ENCODE data around the gene DACT3.

Gene DACT3

DNA sequence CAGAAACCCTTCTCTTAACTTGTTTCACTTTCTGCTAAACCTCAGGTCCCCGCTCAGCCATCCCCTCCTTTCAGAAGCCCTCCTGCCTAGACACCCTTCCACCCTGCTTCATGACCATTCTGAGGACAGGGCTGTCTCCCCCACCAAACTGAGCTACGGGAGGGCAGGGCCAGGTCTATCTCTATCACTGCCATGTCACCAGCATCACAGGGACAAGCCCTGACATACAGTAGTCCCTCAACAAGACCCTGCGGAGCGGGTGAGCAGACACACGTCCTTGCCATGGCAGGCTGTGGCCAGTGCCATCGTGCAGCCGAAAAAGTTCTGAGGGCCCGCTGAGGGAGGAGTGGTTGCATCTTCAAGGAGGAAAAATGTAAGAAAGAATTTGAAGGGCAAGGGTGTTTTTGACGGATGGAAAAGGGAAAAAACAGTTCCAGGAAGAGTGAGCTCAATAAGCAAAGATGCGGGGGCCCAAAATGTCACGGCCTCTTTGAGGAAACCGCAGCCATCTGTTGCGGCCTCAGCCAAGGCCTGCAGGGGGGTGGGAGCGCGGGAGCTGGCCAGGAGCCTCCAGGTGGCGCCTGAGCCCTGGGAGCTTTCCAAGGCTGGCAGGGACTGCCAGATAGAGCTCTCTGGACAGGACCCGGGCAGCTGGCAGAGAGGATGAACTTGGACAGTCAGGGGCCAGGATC lies 44.2 kb downstream of the DACT3 start:
- peak overlapping the region; percentile 59 for H3K9ac ChIP-seq
- H3K27ac ChIP-seq = peak overlapping the region; percentile 52; the same call in 1 of the 2 replicates
- TF ChIP-seq Cebpa-rat (IDR thresholded peaks at IDR 0.05) = no peak
- H3K27me3 ChIP-seq = no peaks in the 10 kb centered on the region
- no peaks in the 10 kb centered on the region for H3K9me3 ChIP-seq
- peaks cover 10% of the 10 kb centered on the region for H4K20me1 ChIP-seq
- no peaks in the 10 kb centered on the region for H3K36me3 ChIP-seq
- H3K4me3 ChIP-seq = peak overlapping the region; percentile 20; the same call in 1 of the 2 replicates
- H3K4me1 ChIP-seq = peaks cover 86% of the 10 kb centered on the region
- H3K4me2 ChIP-seq = peak overlapping the region; percentile 86

- H3K9me3 ChIP-seq = no peaks in the 10 kb centered on the region
- H4K20me1 ChIP-seq = peaks cover 18% of the 10 kb centered on the region
- no peak overlapping the region for H3K4me3 ChIP-seq
- no peak for TF ChIP-seq Cebpa-rat (IDR thresholded peaks at IDR 0.05)
- no peak overlapping the region for H3K9ac ChIP-seq
- H3K4me2 ChIP-seq = peak overlapping the region; percentile 86
- peaks cover under 1% of the 10 kb centered on the region; the same call in 1 of the 2 replicates for H3K36me3 ChIP-seq
- H3K27ac ChIP-seq = no peak overlapping the region
- peaks cover 86% of the 10 kb centered on the region for H3K4me1 ChIP-seq
- H3K27me3 ChIP-seq = no peaks in the 10 kb centered on the region
Observed at GRCh38 chr19:46615966-46616365, 45.0 kb downstream of the DACT3 start.

GRCh38 chr19:46614114-46614722 lies 46.8 kb downstream of the DACT3 start:
- Histone ChIP-seq H3K36me3 (peaks cover 17% of the 10 kb centered on the region), H3K4me3 (no peak overlapping the region), H3K27ac (no peak overlapping the region), H3K27me3 (no peaks in the 10 kb centered on the region), H3K9ac (no peak overlapping the region), H3K4me2 (peak overlapping the region; percentile 35; the same call in 1 of the 2 replicates), H3K9me3 (no peaks in the 10 kb centered on the region), H4K20me1 (peaks cover 36% of the 10 kb centered on the region), H3K4me1 (peaks cover 85% of the 10 kb centered on the region)
- no peak for TF ChIP-seq Cebpa-rat (IDR thresholded peaks at IDR 0.05)

DNA sequence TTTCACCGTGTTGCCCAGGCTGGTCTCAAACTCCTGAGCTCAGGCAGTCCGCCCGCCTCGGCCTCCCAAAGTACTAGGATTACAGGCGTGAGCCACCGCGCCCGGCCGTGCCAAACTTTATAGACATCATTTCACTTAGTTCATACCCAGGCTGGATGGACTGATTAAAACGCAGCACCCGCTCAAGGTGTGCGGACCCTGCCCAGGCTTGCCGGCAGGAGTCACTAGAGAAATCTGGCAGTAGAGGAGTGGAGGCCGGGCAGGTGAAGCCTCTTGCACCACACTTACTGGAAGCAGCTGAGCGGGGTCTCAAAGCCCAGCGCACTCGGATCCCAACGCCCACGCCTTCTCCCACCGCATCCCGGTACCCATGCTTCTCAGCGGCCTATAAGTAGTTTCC lies 47.5 kb downstream of the DACT3 start:
- TF ChIP-seq Cebpa-rat (IDR thresholded peaks at IDR 0.05) = no peak
- Histone ChIP-seq H3K36me3 (peaks cover 24% of the 10 kb centered on the region), H3K27ac (no peak overlapping the region), H3K4me1 (peaks cover 81% of the 10 kb centered on the region), H3K4me2 (no peak overlapping the region), H3K9me3 (no peaks in the 10 kb centered on the region), H3K27me3 (no peaks in the 10 kb centered on the region), H3K4me3 (no peak overlapping the region), H3K9ac (no peak overlapping the region), H4K20me1 (peaks cover 43% of the 10 kb centered on the region)

DNA sequence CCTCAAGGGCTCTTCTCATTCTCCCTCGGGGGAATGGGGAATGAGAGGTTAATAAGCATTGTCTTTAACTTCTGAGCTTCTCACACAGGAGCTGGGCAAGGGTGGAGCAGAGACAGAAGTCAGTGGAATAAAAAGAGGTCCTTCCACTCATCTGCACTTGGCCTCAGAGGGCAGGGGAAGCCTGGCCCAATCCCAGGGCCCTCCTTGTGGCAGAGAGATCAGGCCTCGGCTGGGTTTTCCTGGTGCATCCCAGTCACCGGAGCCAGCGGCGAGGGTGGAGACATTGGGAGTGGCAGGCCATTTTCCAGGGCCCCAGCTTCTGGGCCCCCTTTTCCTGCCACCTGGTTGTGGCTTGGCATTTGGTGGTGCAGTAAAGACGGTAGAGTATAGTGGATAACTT lies 49.2 kb downstream of the DACT3 start:
- Histone ChIP-seq H3K36me3 (peaks cover 41% of the 10 kb centered on the region), H3K27ac (no peak overlapping the region), H3K27me3 (no peaks in the 10 kb centered on the region), H3K9ac (no peak overlapping the region), H3K9me3 (no peaks in the 10 kb centered on the region), H4K20me1 (peaks cover 60% of the 10 kb centered on the region), H3K4me2 (peak overlapping the region; percentile 70), H3K4me3 (no peak overlapping the region), H3K4me1 (peaks cover 78% of the 10 kb centered on the region)
- TF ChIP-seq Cebpa-rat (IDR thresholded peaks at IDR 0.05) = no peak

DNA sequence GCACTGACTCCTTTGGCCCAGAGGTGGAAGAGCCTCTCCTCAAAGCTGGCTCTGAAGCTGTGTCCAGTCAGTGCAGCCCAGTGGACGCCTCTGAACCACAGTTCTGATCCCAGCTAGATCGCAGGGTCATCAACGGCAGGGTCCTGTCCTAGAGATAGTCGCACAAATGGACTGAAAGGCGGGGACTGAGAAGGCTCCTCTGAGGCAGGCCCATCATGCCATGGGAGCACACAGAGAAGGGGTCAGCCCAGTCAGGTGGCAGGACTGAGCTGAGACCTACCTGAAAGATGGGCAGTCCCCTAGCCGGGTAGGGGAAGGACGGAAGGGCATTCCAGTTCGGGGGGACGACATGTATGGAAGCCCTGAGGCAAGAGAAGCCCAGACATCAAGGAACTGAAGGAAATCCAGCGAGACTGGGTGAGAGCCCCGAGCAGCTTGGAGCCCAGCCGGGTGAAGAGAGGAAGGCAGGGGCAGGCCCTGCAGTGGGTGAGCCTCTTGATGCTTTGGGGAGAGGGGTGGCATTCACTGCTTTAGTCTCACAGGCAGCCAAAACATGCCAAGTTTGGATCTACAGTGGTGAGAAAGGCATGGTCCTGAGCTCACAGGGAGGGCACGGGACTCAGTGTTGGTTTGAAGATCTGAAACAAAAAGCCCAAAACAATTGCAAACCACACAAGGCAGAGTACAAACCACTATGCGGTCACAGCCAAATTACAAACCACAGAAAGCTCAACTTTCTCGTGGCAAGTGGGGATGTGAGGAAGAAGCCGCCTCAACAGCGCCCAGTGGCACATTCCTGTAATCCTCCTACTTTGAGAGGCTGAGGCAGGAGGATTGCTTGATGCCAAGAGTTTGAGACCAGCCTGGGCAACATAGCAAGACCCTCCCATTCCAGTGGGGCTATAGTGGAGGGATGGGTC lies 49.9 kb downstream of the DACT3 start:
- Histone ChIP-seq H3K36me3 (peaks cover 48% of the 10 kb centered on the region), H3K4me3 (no peak overlapping the region), H3K27ac (no peak overlapping the region), H3K9ac (no peak overlapping the region), H3K9me3 (no peaks in the 10 kb centered on the region), H3K4me1 (peaks cover 78% of the 10 kb centered on the region), H4K20me1 (peaks cover 67% of the 10 kb centered on the region), H3K27me3 (no peaks in the 10 kb centered on the region), H3K4me2 (peak overlapping the region; percentile 70)
- no peak for TF ChIP-seq Cebpa-rat (IDR thresholded peaks at IDR 0.05)

- no peak for TF ChIP-seq Cebpa-rat (IDR thresholded peaks at IDR 0.05)
- Histone ChIP-seq H3K27me3 (no peaks in the 10 kb centered on the region), H3K4me2 (peak overlapping the region; percentile 70), H4K20me1 (peaks cover 74% of the 10 kb centered on the region), H3K4me1 (peaks cover 78% of the 10 kb centered on the region), H3K9me3 (no peaks in the 10 kb centered on the region), H3K27ac (no peak overlapping the region), H3K9ac (no peak overlapping the region), H3K4me3 (no peak overlapping the region), H3K36me3 (peaks cover 55% of the 10 kb centered on the region)
Observed at GRCh38 chr19:46610413-46610775, 50.6 kb downstream of the DACT3 start.

DNA sequence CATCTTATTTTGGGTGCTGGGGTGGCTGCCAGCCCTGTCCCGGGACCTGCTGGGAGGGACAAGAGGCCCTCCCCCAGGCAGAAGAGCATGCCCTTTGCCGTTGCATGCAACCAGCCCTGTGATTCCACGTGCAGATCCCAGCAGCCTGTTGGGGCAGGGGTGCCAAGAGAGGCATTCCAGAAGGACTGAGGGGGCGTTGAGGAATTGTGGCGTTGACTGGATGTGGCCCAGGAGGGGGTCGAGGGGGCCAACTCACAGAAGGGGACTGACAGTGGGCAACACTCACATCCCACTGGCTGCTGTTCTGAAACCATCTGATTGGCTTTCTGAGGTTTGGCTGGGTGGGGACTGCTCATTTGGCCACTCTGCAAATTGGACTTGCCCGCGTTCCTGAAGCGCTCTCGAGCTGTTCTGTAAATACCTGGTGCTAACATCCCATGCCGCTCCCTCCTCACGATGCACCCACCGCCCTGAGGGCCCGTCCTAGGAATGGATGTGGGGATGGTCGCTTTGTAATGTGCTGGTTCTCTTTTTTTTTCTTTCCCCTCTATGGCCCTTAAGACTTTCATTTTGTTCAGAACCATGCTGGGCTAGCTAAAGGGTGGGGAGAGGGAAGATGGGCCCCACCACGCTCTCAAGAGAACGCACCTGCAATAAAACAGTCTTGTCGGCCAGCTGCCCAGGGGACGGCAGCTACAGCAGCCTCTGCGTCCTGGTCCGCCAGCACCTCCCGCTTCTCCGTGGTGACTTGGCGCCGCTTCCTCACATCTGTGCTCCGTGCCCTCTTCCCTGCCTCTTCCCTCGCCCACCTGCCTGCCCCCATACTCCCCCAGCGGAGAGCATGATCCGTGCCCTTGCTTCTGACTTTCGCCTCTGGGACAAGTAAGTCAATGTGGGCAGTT lies 51.2 kb downstream of the DACT3 start:
- Histone ChIP-seq H4K20me1 (peaks cover 80% of the 10 kb centered on the region), H3K9ac (no peak overlapping the region), H3K4me3 (no peak overlapping the region), H3K27ac (no peak overlapping the region), H3K27me3 (no peaks in the 10 kb centered on the region), H3K36me3 (peaks cover 61% of the 10 kb centered on the region), H3K9me3 (no peaks in the 10 kb centered on the region), H3K4me2 (peak overlapping the region; percentile 49; the same call in 1 of the 2 replicates), H3K4me1 (peaks cover 80% of the 10 kb centered on the region)
- TF ChIP-seq Cebpa-rat (IDR thresholded peaks at IDR 0.05) = no peak

Measured in BLaER1 (cell line).